ENCODE data around the gene CHD9. TPM values are rescaled to one million over a fixed set of nuclear protein-coding genes. Genes with fewer than 3 reads are reported as not detected.

Gene CHD9
- total RNA-seq, 1 donor from 2014 or later: 81.4 TPM

GRCh38 chr16:53187775-53188174 lies 133.0 kb downstream of the CHD9 start:
- no peaks in the 10 kb centered on the region for H3K36me3 ChIP-seq
- ATAC-seq: no peak
- no peak for TF ChIP-seq CTCF (IDR thresholded peaks at IDR 0.05)

GRCh38 chr16:53191413-53191812 lies 136.6 kb downstream of the CHD9 start:
- no peak for TF ChIP-seq CTCF (IDR thresholded peaks at IDR 0.05)
- intact Hi-C loops (cut with DNase I): no loop called here
- no peaks in the 10 kb centered on the region for H3K36me3 ChIP-seq
- no peaks in the 10 kb centered on the region for H3K9me3 ChIP-seq
- ATAC-seq: no peak
- DNase-seq: no peak
- H3K27ac ChIP-seq: no peak overlapping the region
- no peaks in the 10 kb centered on the region for H3K27me3 ChIP-seq
- no peak overlapping the region for H3K4me3 ChIP-seq
- H3K4me1 ChIP-seq: no peaks in the 10 kb centered on the region

More at GRCh38 chr16:53187775-53188174, 133.0 kb downstream of the CHD9 start:
- no peaks in the 10 kb centered on the region for H3K27me3 ChIP-seq
- H3K4me1 ChIP-seq: no peaks in the 10 kb centered on the region
- H3K27ac ChIP-seq: no peak overlapping the region
- no peak for DNase-seq
- no peak overlapping the region for H3K4me3 ChIP-seq
- intact Hi-C loops (cut with DNase I): no loop called here
- no peaks in the 10 kb centered on the region for H3K9me3 ChIP-seq

GRCh38 chr16:53198933-53199332 lies 144.1 kb downstream of the CHD9 start:
- H3K4me1 ChIP-seq: no peaks in the 10 kb centered on the region
- no peak for DNase-seq
- H3K4me3 ChIP-seq: no peak overlapping the region
- intact Hi-C loops (cut with DNase I): no loop called here
- no peak for ATAC-seq
- no peak for TF ChIP-seq CTCF (IDR thresholded peaks at IDR 0.05)
- H3K27me3 ChIP-seq: no peaks in the 10 kb centered on the region
- no peaks in the 10 kb centered on the region for H3K9me3 ChIP-seq
- H3K36me3 ChIP-seq: no peaks in the 10 kb centered on the region
- no peak overlapping the region for H3K27ac ChIP-seq

- H3K4me3 ChIP-seq: no peak overlapping the region
- H3K27ac ChIP-seq: no peak overlapping the region
- intact Hi-C loops (cut with DNase I): no loop called here
- no peaks in the 10 kb centered on the region for H3K27me3 ChIP-seq
- TF ChIP-seq CTCF (IDR thresholded peaks at IDR 0.05): no peak
- H3K4me1 ChIP-seq: no peaks in the 10 kb centered on the region
- no peaks in the 10 kb centered on the region for H3K9me3 ChIP-seq
- no peak for ATAC-seq
- DNase-seq: no peak
- no peaks in the 10 kb centered on the region for H3K36me3 ChIP-seq
These were observed 147.1 kb downstream of the CHD9 start for GRCh38 chr16:53201900-53202299.

- no peaks in the 10 kb centered on the region for H3K36me3 ChIP-seq
- no peak for DNase-seq
- no peak overlapping the region for H3K4me3 ChIP-seq
- intact Hi-C loops (cut with DNase I): no loop called here
- no peaks in the 10 kb centered on the region for H3K27me3 ChIP-seq
- TF ChIP-seq CTCF (IDR thresholded peaks at IDR 0.05): no peak
- peaks cover 2% of the 10 kb centered on the region for H3K4me1 ChIP-seq
- H3K9me3 ChIP-seq: no peaks in the 10 kb centered on the region
- no peak for ATAC-seq
- H3K27ac ChIP-seq: no peak overlapping the region
These were observed 147.6 kb downstream of the CHD9 start for GRCh38 chr16:53202398-53202797.

Data from upper lobe of right lung (tissue), 1 donor.